Measurements from ENCODE around the gene C1orf198. TPM values are rescaled to one million over a fixed set of nuclear protein-coding genes. Genes with fewer than 3 reads are reported as not detected.

C1orf198 gene
- 53.7 TPM for total RNA-seq

GRCh38 chr1:230867903-230868735 lies at the start of gene C1orf198:
Gene C1orf198, minus strand, starts transcription at chr1:230868521. Its CDS starts 9 bp downstream, at chr1:230868512.

Other genes with a start within 250 kb of the C1orf198 start
- gene COG2, start 226.0 kb downstream of the C1orf198 start, total RNA-seq, result 36.3 TPM
- 4.8 TPM for gene AGT, start 154.4 kb downstream of the C1orf198 start, total RNA-seq
- 0.33 TPM for gene CAPN9, start 121.1 kb downstream of the C1orf198 start, total RNA-seq
- gene TTC13, start 110.3 kb upstream of the C1orf198 start, total RNA-seq, result 33.4 TPM
- 18.6 TPM for gene ARV1, start 110.6 kb upstream of the C1orf198 start, total RNA-seq
- gene FAM89A, start 171.7 kb upstream of the C1orf198 start, total RNA-seq, result 42.7 TPM

Measured in camera-type eye (tissue), 1 donor.